HG03064 (cell line): ENCODE measurements around the gene SSR1.
"Not testable (repeated sequence)": the region's sequence is repeated elsewhere in the genome, so short reads cannot be mapped to it uniquely, and the experiment has no call there.

ENCODE experiments used
- ATAC-seq: cut with Tn5 transposase; IDR thresholded peaks from one replicate; pipeline ENCODE4 v1.9.1; 2021; ENCODE audit warnings: low read depth; ENCODE audit not compliant: unreplicated experiment

The SSR1 gene

GRCh38 chr6:7319406-7319805 lies 6.4 kb upstream of the SSR1 start:
- not testable (repeated sequence) for ATAC-seq

GRCh38 chr6:7317538-7317937 lies 4.5 kb upstream of the SSR1 start:
- no peak for ATAC-seq

GRCh38 chr6:7316658-7317533 lies 3.9 kb upstream of the SSR1 start:
- no peak for ATAC-seq

GRCh38 chr6:7315948-7316365 lies 3.0 kb upstream of the SSR1 start:
- no peak for ATAC-seq

GRCh38 chr6:7315087-7315947 lies 2.3 kb upstream of the SSR1 start:
- ATAC-seq: not testable (repeated sequence)

GRCh38 chr6:7314414-7314813 lies 1.4 kb upstream of the SSR1 start:
- no peak for ATAC-seq

- no peak for ATAC-seq
These were observed 636 bp upstream of the SSR1 start for GRCh38 chr6:7313505-7314165.

- peak; percentile 4 for ATAC-seq
These were observed 933 bp downstream of the SSR1 start for GRCh38 chr6:7311917-7312615.

- ATAC-seq: no peak
These were observed 1.8 kb downstream of the SSR1 start for GRCh38 chr6:7311176-7311575.

GRCh38 chr6:7309050-7309449 lies 3.9 kb downstream of the SSR1 start:
- no peak for ATAC-seq

GRCh38 chr6:7307533-7307932 lies 5.5 kb downstream of the SSR1 start:
- no peak for ATAC-seq

- ATAC-seq: no peak
These were observed 8.2 kb downstream of the SSR1 start for GRCh38 chr6:7304821-7305220.

GRCh38 chr6:7301702-7302101 lies 11.3 kb downstream of the SSR1 start:
- ATAC-seq: no peak

GRCh38 chr6:7300926-7301325 lies 12.1 kb downstream of the SSR1 start:
- no peak for ATAC-seq

GRCh38 chr6:7298113-7298512 lies 14.9 kb downstream of the SSR1 start:
- ATAC-seq: no peak

GRCh38 chr6:7296602-7297001 lies 16.4 kb downstream of the SSR1 start:
- ATAC-seq: no peak

- ATAC-seq: no peak
These were observed 17.1 kb downstream of the SSR1 start for GRCh38 chr6:7295916-7296315.

GRCh38 chr6:7292596-7293255 lies 20.3 kb downstream of the SSR1 start:
- ATAC-seq: no peak

GRCh38 chr6:7290079-7290478 lies 22.9 kb downstream of the SSR1 start:
- no peak for ATAC-seq

GRCh38 chr6:7285416-7285815 lies 27.6 kb downstream of the SSR1 start:
- ATAC-seq: no peak
